Astrocyte (in vitro differentiated cells and primary cell): ENCODE results near the gene NR5A2. TPM values are rescaled to one million over a fixed set of nuclear protein-coding genes. Genes with fewer than 3 reads are reported as not detected.

Experiments
- DNase-seq: peaks from one replicate; pipeline ENCODE4 v3.0.0-alpha.2; 2010; ENCODE audit warnings: low read depth
- FAIRE-seq: peaks from 2 replicates; lab custom pipeline; 2011; peaks lifted over from hg19 to GRCh38; lab: Jason Lieb, UNC
- H2AFZ ChIP-seq: 2 replicates; pipeline ENCODE4 v1.6.0; 2012; ENCODE audit warnings: low read depth, low read length, inconsistent platforms
- H3K27ac ChIP-seq: 2 replicates; pipeline ENCODE4 v1.5.1; 2011; ENCODE audit warnings: low read depth, low read length, inconsistent platforms
- H3K27me3 ChIP-seq: 2 replicates; pipeline ENCODE4 v1.6.0; 2011; ENCODE audit warnings: low read length, inconsistent platforms; ENCODE audit not compliant: insufficient read depth
- H3K36me3 ChIP-seq: 2 replicates; pipeline ENCODE4 v1.5.1; 2011; ENCODE audit warnings: low read length, inconsistent platforms; ENCODE audit not compliant: insufficient read depth
- H3K4me1 ChIP-seq: 2 replicates; pipeline ENCODE4 v1.5.1; 2011; ENCODE audit warnings: low read length, inconsistent platforms; ENCODE audit not compliant: insufficient read depth
- H3K4me2 ChIP-seq: 2 replicates; pipeline ENCODE4 v1.6.0; 2012; ENCODE audit warnings: low read length, inconsistent platforms
- H3K4me3 ChIP-seq: 2 replicates; pipeline ENCODE4 v1.5.1; 2011; ENCODE audit warnings: low read depth, mild to moderate bottlenecking, low read length, inconsistent platforms; ENCODE audit not compliant: insufficient read depth
- H3K79me2 ChIP-seq: 2 replicates; pipeline ENCODE4 v1.6.0; 2012; ENCODE audit warnings: mild to moderate bottlenecking, low read length, inconsistent platforms; ENCODE audit not compliant: insufficient read depth
- H3K9ac ChIP-seq: 2 replicates; pipeline ENCODE4 v1.6.0; 2012; ENCODE audit warnings: mild to moderate bottlenecking, low read length, inconsistent platforms
- H3K9me3 ChIP-seq: 2 replicates; pipeline ENCODE4 v1.5.1; 2012; ENCODE audit warnings: low read depth, mild to moderate bottlenecking, low read length, inconsistent platforms; ENCODE audit not compliant: insufficient read depth
- H4K20me1 ChIP-seq: 2 replicates; pipeline ENCODE4 v1.6.0; 2012; ENCODE audit warnings: low read length, inconsistent platforms; ENCODE audit not compliant: insufficient read depth
- H3K27ac Mint-ChIP-seq: one replicate; pipeline ENCODE4 v1.8.0; 2021; ENCODE audit warnings: mild to moderate bottlenecking, mixed read lengths; ENCODE audit not compliant: unreplicated experiment
- H3K27me3 Mint-ChIP-seq: one replicate; pipeline ENCODE4 v1.8.0; 2021; ENCODE audit warnings: low read depth, mixed read lengths; ENCODE audit not compliant: unreplicated experiment
- H3K36me3 Mint-ChIP-seq: one replicate; pipeline ENCODE4 v1.8.0; 2021; ENCODE audit warnings: low read depth, mixed read lengths; ENCODE audit not compliant: unreplicated experiment
- H3K4me1 Mint-ChIP-seq: one replicate; pipeline ENCODE4 v1.8.0; 2021; ENCODE audit warnings: low read depth, mixed read lengths; ENCODE audit not compliant: unreplicated experiment
- H3K4me3 Mint-ChIP-seq: one replicate; pipeline ENCODE4 v1.8.0; 2021; ENCODE audit warnings: mild to moderate bottlenecking, moderate library complexity, mixed read lengths; ENCODE audit not compliant: unreplicated experiment
- H3K9me3 Mint-ChIP-seq: one replicate; pipeline ENCODE4 v1.8.0; 2021; ENCODE audit warnings: mild to moderate bottlenecking, mixed read lengths; ENCODE audit not compliant: unreplicated experiment
- CTCF ChIP-seq: IDR thresholded peaks from 2 replicates; pipeline ENCODE4 v1.5.1; 2011; ENCODE audit warnings: low read depth, mild to moderate bottlenecking, inconsistent platforms, low read length, moderate library complexity; ENCODE audit not compliant: insufficient read depth
- EZH2 ChIP-seq: IDR thresholded peaks from 2 replicates; pipeline ENCODE4 v1.6.1; 2012; ENCODE audit warnings: mild to moderate bottlenecking, low read length, inconsistent platforms; ENCODE audit not compliant: insufficient read depth
- total RNA-seq: library from RNA; stranded (reverse); gene quantifications from 2 replicates; pipeline ENCODE4 v1.2.1, GENCODE V29; 2021

NR5A2 gene
- total RNA-seq, 1 donor from 2014 or later = 0.39 TPM

DNA sequence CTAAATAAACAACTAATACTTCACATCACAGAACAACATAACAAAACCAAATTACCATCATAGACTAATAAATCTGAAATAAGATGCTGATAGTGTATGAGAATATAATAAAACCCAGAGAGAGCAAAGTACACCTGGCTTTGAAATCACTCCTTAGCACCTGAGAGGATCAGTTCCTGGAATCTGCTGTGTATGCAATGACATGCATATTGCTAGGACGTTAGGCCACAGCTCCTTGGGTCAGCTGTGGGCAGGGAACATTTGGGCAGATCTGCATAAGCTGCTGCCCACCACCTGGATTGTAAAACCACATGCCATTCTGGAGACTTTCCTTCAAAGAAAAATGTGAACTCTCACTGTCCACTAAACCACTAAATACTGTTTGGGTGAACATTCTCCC is 81.1 kb downstream of the NR5A2 start:
- H3K79me2 ChIP-seq = no peaks in the 10 kb centered on the region
- TF ChIP-seq CTCF = no peak
- no peak for TF ChIP-seq EZH2
- Mint-ChIP-seq H3K4me3 (no peak overlapping the region), H3K36me3 (no peaks in the 10 kb centered on the region), H3K9me3 (no peaks in the 10 kb centered on the region), H3K4me1 (peaks cover 5% of the 10 kb centered on the region), H3K27me3 (no peaks in the 10 kb centered on the region), H3K27ac (no peak overlapping the region)
- no peak overlapping the region for H2AFZ ChIP-seq
- FAIRE-seq (no peak), DNase-seq (no peak)
- H3K4me2 ChIP-seq = no peak overlapping the region
- H3K9ac ChIP-seq = no peak overlapping the region
- peaks cover 8% of the 10 kb centered on the region for H3K27me3 ChIP-seq
- no peaks in the 10 kb centered on the region for H3K4me1 ChIP-seq
- H4K20me1 ChIP-seq = no peaks in the 10 kb centered on the region
- no peak overlapping the region for H3K27ac ChIP-seq
- no peaks in the 10 kb centered on the region for H3K36me3 ChIP-seq
- H3K4me3 ChIP-seq = no peak overlapping the region
- no peaks in the 10 kb centered on the region for H3K9me3 ChIP-seq

DNA sequence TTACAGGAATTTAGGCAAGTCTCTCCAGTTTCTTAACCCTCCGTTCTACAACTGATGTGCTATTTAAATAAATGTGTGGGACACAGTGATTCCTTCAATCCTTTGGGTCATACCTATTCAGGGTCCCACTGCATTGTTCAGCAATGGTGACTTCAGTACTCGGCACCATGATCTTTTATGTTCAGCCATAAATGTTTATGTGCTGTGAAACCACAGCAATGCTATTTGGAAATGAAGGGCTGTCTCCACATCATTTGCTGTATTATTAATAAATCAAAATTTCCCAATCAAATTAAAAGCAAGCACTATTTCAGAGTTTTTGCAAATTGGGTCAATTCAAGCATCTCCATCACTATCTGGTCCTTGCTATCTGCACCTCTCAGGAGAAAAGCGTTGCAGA is 84.8 kb downstream of the NR5A2 start:
- peaks cover 10% of the 10 kb centered on the region for H3K27me3 ChIP-seq
- no peak overlapping the region for H3K27ac Mint-ChIP-seq
- H3K27me3 Mint-ChIP-seq = no peaks in the 10 kb centered on the region
- no peaks in the 10 kb centered on the region for H3K79me2 ChIP-seq
- peaks cover 10% of the 10 kb centered on the region for H3K4me1 Mint-ChIP-seq
- no peaks in the 10 kb centered on the region for H3K36me3 Mint-ChIP-seq
- no peak overlapping the region for H3K4me3 ChIP-seq
- FAIRE-seq (no peak), DNase-seq (no peak)
- no peaks in the 10 kb centered on the region for H3K9me3 Mint-ChIP-seq
- no peak overlapping the region for H2AFZ ChIP-seq
- no peaks in the 10 kb centered on the region for H4K20me1 ChIP-seq
- H3K4me3 Mint-ChIP-seq = no peak overlapping the region
- no peaks in the 10 kb centered on the region for H3K4me1 ChIP-seq
- TF ChIP-seq EZH2 (no peak), CTCF (no peak)
- no peak overlapping the region for H3K4me2 ChIP-seq
- H3K9me3 ChIP-seq = no peaks in the 10 kb centered on the region
- H3K27ac ChIP-seq = no peak overlapping the region
- H3K9ac ChIP-seq = no peak overlapping the region
- no peaks in the 10 kb centered on the region for H3K36me3 ChIP-seq

DNA sequence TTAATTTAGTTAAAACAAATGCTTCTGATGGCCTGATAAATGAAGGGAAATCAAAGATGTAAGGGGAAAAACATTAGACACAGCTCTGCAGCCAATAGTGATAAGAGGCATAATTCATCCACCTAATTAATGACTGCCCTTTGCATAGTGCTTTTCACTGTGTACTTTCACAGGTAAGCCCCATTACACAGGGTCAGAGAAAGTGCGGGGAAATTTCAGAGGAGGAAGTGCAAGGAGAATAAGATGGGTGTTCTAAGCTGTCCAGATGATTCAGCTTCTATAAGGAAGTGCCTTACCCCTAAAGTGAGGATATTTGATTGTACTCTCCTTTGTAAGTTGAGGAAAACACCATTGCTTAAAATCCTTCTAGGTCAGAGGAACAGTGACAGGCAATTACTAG is 88.0 kb downstream of the NR5A2 start:
- Mint-ChIP-seq H3K9me3 (no peaks in the 10 kb centered on the region), H3K4me3 (no peak overlapping the region), H3K36me3 (no peaks in the 10 kb centered on the region), H3K4me1 (peaks cover 5% of the 10 kb centered on the region), H3K27me3 (no peaks in the 10 kb centered on the region), H3K27ac (no peak overlapping the region)
- Histone ChIP-seq H3K9ac (no peak overlapping the region), H4K20me1 (no peaks in the 10 kb centered on the region), H3K27me3 (peaks cover 4% of the 10 kb centered on the region), H3K36me3 (no peaks in the 10 kb centered on the region), H3K4me1 (no peaks in the 10 kb centered on the region), H3K27ac (no peak overlapping the region), H3K9me3 (no peaks in the 10 kb centered on the region), H3K4me3 (no peak overlapping the region), H3K79me2 (no peaks in the 10 kb centered on the region), H2AFZ (no peak overlapping the region), H3K4me2 (no peak overlapping the region)
- no peak for DNase-seq
- TF ChIP-seq CTCF (no peak), EZH2 (no peak)
- FAIRE-seq = no peak
